Measurements from ENCODE around the gene PLA2G4B.

The PLA2G4B gene

DNA sequence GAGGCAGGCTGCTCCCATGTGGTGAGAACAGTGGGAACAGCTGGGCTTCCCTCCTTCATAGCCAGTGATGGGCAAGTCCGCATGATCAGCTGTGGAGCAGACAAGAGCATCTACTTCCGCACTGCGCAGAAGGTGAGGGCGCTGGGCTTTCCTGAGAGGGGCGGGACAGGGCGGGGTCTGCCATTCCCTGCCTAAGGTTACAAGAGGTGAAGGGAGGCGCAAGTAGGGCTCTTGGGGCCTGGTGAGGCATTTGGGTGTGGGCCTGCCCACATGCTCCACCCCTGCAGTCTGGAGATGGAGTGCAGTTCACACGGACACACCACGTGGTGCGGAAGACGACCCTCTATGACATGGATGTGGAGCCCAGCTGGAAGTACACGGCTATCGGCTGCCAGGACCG is 21.3 kb upstream of the PLA2G4B start:
- TF ChIP-seq, protein P1, sequence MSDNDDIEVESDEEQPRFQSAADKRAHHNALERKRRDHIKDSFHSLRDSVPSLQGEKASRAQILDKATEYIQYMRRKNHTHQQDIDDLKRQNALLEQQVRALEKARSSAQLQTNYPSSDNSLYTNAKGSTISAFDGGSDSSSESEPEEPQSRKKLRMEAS (IDR thresholded peaks at IDR 0.05): no peak
- TF ChIP-seq NFIC (IDR thresholded peaks at IDR 0.05): no peak
- TF ChIP-seq TEAD4 (IDR thresholded peaks at IDR 0.05): no peak
- TF ChIP-seq TAF1 (IDR thresholded peaks at IDR 0.05; ENCODE audit: low read depth): no peak
- TF ChIP-seq, protein P2, sequence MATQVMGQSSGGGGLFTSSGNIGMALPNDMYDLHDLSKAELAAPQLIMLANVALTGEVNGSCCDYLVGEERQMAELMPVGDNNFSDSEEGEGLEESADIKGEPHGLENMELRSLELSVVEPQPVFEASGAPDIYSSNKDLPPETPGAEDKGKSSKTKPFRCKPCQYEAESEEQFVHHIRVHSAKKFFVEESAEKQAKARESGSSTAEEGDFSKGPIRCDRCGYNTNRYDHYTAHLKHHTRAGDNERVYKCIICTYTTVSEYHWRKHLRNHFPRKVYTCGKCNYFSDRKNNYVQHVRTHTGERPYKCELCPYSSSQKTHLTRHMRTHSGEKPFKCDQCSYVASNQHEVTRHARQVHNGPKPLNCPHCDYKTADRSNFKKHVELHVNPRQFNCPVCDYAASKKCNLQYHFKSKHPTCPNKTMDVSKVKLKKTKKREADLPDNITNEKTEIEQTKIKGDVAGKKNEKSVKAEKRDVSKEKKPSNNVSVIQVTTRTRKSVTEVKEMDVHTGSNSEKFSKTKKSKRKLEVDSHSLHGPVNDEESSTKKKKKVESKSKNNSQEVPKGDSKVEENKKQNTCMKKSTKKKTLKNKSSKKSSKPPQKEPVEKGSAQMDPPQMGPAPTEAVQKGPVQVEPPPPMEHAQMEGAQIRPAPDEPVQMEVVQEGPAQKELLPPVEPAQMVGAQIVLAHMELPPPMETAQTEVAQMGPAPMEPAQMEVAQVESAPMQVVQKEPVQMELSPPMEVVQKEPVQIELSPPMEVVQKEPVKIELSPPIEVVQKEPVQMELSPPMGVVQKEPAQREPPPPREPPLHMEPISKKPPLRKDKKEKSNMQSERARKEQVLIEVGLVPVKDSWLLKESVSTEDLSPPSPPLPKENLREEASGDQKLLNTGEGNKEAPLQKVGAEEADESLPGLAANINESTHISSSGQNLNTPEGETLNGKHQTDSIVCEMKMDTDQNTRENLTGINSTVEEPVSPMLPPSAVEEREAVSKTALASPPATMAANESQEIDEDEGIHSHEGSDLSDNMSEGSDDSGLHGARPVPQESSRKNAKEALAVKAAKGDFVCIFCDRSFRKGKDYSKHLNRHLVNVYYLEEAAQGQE (IDR thresholded peaks at IDR 0.05; ENCODE audit: low read depth): no peak
- TF ChIP-seq, protein P3, sequence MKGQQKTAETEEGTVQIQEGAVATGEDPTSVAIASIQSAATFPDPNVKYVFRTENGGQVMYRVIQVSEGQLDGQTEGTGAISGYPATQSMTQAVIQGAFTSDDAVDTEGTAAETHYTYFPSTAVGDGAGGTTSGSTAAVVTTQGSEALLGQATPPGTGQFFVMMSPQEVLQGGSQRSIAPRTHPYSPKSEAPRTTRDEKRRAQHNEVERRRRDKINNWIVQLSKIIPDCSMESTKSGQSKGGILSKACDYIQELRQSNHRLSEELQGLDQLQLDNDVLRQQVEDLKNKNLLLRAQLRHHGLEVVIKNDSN (IDR thresholded peaks at IDR 0.05): no peak
- TF ChIP-seq FOXM1 (IDR thresholded peaks at IDR 0.05; ENCODE audit: borderline replicate concordance, low read depth): no peak
- no peak for TF ChIP-seq EP300 (IDR thresholded peaks at IDR 0.05; ENCODE audit: borderline replicate concordance)
- TF ChIP-seq YY1 (IDR thresholded peaks at IDR 0.05; ENCODE audit: low read depth): no peak
- TF ChIP-seq RAD21 (IDR thresholded peaks at IDR 0.05; ENCODE audit: low read depth): no peak
- no peak for TF ChIP-seq EGR1 (IDR thresholded peaks at IDR 0.05)
- TF ChIP-seq CREB1 (IDR thresholded peaks at IDR 0.05; ENCODE audit: low read depth): no peak

DNA sequence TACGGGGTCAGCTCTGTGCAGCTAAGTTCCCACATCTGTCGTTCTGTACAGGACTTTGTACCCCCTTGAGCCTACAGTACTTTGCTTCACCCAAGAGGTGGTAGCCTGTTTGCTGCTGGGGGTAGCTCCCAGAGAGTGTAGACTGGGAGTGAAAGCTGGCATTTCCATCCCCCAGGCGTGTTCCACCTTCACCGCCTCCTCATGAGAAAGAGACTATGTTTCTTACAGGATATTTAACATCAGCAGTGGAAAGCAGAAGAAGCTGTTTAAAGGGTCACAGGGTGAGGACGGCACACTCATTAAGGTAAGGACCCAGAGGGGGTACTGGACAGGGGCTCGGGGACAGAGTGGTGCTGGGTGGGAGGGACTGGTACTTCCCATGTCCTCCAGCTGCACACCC is 20.9 kb upstream of the PLA2G4B start:
- no peak for TF ChIP-seq TCF12 (IDR thresholded peaks at IDR 0.05; ENCODE audit: low read depth)
- TF ChIP-seq TEAD4 (IDR thresholded peaks at IDR 0.05): no peak
- TF ChIP-seq EGR1 (IDR thresholded peaks at IDR 0.05): no peak
- TF ChIP-seq FOXM1 (IDR thresholded peaks at IDR 0.05; ENCODE audit: borderline replicate concordance, low read depth): no peak
- no peak for TF ChIP-seq CEBPB (IDR thresholded peaks at IDR 0.05)
- no peak for TF ChIP-seq ZBTB7A (IDR thresholded peaks at IDR 0.05; ENCODE audit: low read depth)
- no peak for TF ChIP-seq YY1 (IDR thresholded peaks at IDR 0.05; ENCODE audit: low read depth)
- TF ChIP-seq EP300 (IDR thresholded peaks at IDR 0.05; ENCODE audit: borderline replicate concordance): no peak
- TF ChIP-seq, protein P2 (IDR thresholded peaks at IDR 0.05; ENCODE audit: low read depth): no peak
- TF ChIP-seq, protein P1 (IDR thresholded peaks at IDR 0.05): no peak
- TF ChIP-seq, protein P3 (IDR thresholded peaks at IDR 0.05): no peak
- TF ChIP-seq RAD21 (IDR thresholded peaks at IDR 0.05; ENCODE audit: low read depth): no peak
- TF ChIP-seq CREB1 (IDR thresholded peaks at IDR 0.05; ENCODE audit: low read depth): no peak
- no peak for TF ChIP-seq TAF1 (IDR thresholded peaks at IDR 0.05; ENCODE audit: low read depth)

DNA sequence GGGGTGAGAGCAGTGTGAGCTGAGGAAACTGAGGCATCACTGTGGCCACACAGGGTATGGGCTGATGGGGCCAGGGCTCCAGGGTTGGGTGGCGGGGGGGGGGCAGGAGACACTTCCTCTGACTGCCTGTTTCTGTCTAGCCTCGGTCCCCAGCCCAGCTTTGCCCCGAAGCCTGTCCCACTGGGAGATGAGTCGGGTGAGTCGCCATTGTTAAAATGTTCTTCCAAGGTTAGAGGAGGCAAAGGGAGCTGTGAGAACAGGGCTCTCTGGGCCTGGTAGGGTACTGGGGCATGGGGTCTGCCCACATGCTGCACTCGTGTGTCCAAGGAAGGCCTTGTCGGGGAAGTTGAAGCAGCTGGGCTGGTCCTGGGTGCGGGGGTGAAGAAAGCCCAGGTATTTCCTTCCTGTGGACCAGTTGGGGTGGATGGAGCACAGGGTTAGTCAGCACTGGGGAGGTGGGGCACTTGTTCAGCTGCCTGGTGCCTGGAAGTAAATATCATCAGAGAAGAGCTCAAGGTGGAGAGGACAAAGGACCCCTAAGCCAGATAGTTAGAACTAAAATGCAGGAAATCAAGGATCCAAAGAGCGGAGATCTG is 19.1 kb upstream of the PLA2G4B start:
- TF ChIP-seq TAF1 (IDR thresholded peaks at IDR 0.05; ENCODE audit: low read depth) (no peak), TEAD4 (IDR thresholded peaks at IDR 0.05) (no peak), FOXM1 (IDR thresholded peaks at IDR 0.05; ENCODE audit: borderline replicate concordance, low read depth) (no peak), CREB1 (IDR thresholded peaks at IDR 0.05; ENCODE audit: low read depth) (no peak), NFIC (IDR thresholded peaks at IDR 0.05) (no peak), CEBPB (IDR thresholded peaks at IDR 0.05) (no peak), ZBTB7A (IDR thresholded peaks at IDR 0.05; ENCODE audit: low read depth) (no peak), EP300 (IDR thresholded peaks at IDR 0.05; ENCODE audit: borderline replicate concordance) (no peak), TCF12 (IDR thresholded peaks at IDR 0.05; ENCODE audit: low read depth) (no peak), RAD21 (IDR thresholded peaks at IDR 0.05; ENCODE audit: low read depth) (no peak), EGR1 (IDR thresholded peaks at IDR 0.05) (no peak), YY1 (IDR thresholded peaks at IDR 0.05; ENCODE audit: low read depth) (no peak)
- TF ChIP-seq, protein P3 (IDR thresholded peaks at IDR 0.05): no peak
- TF ChIP-seq, protein P1 (IDR thresholded peaks at IDR 0.05): no peak
- TF ChIP-seq, protein P2 (IDR thresholded peaks at IDR 0.05; ENCODE audit: low read depth): no peak
